GM20431 (cell line): ENCODE data around the gene PROSER2.
"Not testable (repeated sequence)": the region's sequence is repeated elsewhere in the genome, so short reads cannot be mapped to it uniquely, and the experiment has no call there.

Experiments used
- in situ Hi-C: fragments of 300-500 bp; cut with MseI, MboI; formaldehyde crosslinking; loops from one replicate; pipeline ENCODE4 v1.15.0; 2020; ENCODE audit warnings: low sequenced_read_pairs; ENCODE audit not compliant: unreplicated experiment

Gene PROSER2

GRCh38 chr10:11880151-11881029 lies 57.2 kb downstream of the PROSER2 start:
- in situ Hi-C loops = no loop called here

DNA sequence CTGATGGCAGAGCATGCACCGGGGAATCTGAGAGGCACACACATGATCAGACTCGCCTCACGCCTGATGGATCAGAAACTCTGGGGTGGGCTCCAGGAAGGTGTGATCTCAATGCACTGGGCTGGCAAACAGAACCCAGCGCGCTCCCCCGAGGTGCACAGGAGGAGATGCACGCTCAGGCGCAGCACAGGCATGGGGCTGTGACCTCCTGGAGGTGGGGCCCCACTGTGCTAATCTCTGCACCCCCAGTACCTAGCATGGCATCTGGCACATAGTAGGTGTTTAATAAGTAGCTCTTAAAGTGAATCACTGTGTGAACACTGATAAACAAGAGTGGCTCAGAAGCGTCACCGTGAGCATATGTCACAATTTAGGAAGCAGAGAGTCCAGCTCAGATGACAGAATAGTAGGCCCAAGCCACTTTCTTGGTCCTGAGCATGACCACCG lies 57.9 kb downstream of the PROSER2 start:
- in situ Hi-C loops = no loop called here

DNA sequence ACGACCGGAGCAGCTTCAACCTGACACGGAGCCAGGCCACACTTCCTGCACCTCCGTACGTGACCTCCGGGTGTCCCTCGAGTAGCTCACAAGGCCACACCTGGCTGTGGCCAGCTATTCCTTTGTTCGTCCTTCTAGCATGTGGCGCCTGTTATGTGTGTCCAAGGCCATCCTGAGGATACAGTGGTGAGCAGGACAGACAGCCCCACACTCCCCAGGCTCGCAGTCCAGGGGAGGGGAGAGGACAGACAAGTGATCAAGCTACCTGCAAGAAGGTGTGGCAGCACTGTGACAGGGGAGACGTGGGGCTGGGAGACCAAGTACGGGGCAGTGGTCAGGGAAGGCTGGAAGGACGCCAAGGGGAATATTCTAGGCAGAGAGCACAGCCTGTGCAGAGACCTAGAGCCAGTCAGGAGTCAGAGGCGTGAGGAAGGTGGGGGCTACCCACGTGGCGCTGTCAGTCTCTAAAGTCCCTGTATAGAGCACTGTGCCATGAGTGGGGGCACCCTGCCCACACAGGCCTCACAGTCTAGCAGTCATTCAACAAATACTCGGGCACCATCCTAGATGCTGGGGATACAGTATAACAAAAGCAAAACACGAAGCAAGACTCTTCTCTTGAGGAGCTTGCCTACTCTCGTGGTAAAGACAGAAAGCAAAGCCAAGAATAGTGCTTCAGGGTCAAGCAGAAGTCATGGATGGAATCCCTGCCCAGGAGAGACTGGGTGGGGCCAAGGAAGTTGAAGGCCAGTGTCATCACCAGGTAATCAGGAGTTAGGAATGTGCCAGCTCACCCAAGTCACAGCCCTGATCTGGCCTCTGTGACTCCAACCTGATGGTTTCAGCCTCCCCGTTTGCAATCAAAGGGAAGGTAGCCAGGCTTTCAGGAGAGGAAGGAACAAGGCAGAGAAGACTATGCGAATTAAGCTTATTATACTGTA lies 58.6 kb downstream of the PROSER2 start:
- in situ Hi-C loops = no loop called here

DNA sequence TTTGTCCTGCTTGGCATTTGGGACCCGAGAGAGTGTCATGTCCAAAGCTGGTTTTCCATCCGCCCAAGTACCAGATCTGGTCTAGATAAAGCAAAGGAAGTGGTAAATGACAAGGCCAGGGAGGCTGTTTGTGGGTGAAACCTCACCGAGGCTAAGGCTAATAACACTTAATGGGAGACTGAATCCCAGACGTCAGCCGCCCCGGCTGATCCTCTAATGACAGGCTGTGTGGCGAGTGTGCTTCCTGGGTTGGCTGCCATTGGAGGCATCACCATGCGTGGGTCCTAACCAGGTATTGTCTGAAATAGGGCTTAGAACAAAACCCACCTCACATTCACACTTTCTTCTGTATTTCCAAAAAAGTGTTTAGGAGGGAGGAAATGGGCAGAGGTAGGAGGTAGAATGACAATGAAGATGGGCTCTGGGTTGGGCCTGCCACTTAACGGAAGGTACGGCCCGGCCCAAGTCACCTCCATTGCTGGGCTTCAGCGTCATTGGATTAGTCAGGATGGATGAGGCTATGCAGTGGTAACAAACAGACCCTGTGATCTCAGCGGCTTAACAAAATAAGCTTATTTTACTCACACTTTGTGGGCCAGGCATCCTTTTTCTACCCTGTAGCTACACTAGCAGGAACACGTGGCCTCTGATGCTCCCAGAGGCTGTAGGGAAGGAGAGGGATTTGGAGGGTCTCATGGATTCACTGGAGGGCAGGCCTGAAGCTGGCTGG lies 59.7 kb downstream of the PROSER2 start:
- in situ Hi-C loops = no loop called here

DNA sequence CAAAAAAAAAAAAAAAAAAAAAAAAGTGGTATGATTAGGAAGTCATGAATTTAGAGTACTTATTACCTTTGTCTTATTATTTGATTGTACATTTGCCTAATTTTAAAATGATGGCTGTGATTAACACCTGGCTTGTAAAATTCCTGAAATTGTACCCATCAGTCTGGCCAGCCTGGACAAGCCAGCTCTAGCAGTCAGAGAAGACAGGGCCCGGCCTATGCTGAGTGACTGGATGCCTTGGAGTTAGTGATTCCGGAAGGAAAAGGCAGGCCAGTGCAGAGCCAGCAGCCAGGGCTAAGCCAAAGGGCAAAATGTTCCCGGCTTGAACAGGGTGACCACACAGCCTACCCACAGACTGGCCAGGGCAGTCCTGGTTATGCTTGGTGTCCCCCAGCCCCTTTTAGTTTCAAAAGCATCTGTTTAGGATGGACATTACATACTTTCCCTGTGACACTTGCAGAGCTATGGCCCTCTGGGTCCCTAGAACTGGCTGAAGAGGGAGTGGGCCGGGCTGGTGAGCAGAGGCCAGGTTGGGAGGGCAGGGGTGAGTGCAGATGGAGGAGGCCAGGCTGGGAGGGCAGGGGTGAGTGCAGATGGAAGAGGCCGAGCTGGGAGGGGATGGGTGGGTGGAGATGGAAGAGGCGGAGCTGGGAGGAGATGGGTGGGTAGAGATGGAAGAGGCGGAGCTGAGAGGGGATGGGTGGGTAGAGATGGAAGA lies 61.7 kb downstream of the PROSER2 start:
- in situ Hi-C loops = no loop called here

DNA sequence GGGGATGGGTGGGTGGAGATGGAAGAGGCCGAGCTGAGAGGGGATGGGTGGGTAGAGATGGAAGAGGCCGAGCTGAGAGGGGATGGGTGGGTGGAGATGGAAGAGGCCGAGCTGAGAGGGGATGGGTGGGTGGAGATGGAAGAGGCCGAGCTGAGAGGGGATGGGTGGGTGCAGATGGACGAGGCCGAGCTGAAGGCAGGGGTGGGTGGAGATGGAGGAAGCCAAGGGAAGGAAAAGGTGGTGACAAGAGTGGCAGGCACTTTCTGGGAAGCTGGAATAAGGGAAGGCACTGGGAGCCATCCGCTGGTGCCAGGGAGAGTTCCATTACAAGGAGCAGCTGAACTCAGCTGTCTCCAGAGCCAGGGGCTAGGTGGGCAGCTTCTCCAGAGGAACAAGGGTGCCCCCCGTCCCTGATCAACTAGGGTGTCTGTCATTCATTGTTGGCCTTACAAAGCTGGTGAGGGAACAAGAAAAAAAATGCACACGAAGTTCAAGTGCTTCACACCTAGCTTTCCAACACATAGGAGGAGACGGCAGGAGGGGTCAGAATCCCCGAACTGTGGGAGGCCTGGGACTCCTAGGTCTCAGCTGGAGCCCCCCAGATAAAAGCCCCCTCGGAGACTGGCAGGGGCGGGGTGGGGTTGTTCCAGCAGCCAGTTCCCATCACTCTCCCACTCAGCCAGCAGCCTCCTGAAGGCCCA lies 62.4 kb downstream of the PROSER2 start:
- in situ Hi-C loops = no loop called here

- in situ Hi-C loops = no loop called here
These were observed 63.0 kb downstream of the PROSER2 start for GRCh38 chr10:11886138-11886474.

DNA sequence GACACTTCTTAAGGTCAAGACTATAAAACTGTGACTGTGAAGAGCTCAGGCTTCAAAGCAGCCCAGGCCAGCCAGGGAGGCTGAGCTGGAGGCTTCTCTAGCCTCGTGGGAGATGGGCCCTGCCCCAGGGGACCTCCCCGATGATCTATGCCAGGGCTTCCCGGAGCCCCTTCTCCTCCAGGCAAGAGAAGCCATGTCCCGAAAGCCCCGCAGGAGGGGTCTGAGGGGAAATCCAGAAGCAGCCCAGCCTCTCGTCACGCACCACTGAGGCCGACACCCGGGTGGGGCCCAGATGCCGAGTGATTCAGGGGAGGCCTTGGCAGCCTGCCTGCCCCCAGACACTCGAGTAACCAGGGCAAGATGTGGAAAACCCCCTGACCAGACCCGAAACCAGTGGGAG lies 63.7 kb downstream of the PROSER2 start:
- in situ Hi-C loops = no loop called here

DNA sequence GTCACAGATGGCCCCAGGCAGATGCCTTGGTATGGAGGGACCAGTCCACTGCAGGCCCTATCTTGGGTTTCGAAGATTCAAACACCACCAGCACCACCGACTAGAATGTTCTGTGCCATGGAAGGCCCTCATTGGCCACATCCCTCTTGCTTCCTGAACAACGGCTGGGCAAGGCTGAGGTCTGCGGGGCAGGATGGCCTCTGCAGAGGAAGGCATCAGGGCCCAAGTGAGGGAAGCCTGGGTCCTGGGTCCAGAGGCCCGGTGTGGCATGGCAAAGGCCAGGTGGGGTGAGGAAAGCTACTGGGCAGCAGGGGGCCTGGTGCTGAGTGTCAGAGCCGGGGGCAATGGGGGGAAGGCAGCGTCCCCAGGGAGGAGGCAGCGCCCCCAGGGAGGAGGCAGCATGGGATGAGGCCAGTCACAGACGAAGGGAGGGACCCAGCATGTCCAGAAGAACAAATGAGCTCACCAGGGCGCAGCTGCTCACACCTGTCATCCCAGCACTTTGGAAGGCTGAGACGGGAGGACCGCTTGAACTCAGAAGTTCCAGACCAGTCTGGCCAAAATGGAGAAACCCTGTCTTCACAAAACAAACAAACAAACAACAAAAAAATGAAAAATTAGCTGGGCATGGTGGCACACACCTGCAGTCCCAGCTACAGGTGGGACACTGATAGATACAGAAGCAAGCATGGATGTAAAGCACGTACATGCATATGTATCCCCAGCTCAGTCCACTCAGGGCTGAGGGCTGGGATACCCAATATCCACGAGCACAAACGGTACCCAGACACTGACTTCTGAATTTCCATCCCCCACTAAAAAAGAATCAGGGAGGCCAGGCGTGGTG lies 64.4 kb downstream of the PROSER2 start:
- in situ Hi-C loops = no loop called here

DNA sequence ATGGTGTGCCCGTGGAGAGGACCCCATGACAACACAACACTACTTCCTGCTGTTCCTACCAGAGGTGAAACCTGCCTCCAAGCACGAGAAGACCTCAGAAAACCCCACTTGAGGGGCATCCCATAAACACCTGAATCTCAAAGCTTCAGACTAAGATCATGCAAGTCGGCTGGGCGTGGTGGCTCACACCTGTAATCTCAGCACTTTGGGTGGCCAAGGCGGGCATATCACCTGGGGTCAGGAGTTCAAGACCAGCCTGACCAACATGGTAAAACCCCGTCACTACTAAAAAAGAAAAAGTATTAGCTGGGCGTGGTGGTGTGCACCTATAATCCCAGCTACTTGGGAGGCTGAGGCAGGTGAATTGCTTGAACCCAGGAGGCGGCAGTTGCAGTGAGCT lies 66.1 kb downstream of the PROSER2 start:
- in situ Hi-C loops = not testable (repeated sequence)

DNA sequence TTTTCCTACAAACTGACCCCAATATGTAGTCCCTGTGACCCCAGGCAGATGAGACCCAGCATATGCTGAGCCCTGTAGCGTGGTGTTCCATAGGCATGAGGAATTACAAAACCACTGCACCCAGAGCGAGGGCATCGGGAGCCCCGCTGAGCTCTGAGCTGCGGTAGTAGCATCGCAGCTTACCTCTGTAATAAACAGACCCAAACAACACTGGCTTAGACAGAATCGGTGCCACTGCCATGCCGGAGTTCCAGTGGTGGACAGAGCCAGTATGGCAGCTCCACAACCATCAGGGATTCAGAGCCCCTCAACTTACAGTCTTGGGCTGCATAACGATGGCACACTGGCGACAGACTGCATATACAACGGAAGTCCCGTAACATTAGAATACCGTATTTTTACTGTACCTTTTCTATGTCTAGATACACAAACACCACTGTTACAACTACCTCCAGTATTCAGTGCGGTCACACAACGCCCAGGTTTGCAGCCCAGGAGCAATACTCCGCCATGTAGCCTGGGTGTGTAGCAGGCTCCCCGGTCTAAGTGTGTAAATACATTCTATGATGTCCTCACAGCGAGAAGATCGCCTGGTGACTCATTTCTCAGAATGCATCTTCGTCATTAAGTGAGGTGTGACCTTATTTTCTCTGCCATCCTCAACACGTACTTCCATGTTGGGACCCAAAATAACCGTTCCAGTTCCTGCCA lies 68.8 kb downstream of the PROSER2 start:
- in situ Hi-C loops = no loop called here

GRCh38 chr10:11893749-11894278 lies 70.7 kb downstream of the PROSER2 start:
- in situ Hi-C loops = no loop called here

DNA sequence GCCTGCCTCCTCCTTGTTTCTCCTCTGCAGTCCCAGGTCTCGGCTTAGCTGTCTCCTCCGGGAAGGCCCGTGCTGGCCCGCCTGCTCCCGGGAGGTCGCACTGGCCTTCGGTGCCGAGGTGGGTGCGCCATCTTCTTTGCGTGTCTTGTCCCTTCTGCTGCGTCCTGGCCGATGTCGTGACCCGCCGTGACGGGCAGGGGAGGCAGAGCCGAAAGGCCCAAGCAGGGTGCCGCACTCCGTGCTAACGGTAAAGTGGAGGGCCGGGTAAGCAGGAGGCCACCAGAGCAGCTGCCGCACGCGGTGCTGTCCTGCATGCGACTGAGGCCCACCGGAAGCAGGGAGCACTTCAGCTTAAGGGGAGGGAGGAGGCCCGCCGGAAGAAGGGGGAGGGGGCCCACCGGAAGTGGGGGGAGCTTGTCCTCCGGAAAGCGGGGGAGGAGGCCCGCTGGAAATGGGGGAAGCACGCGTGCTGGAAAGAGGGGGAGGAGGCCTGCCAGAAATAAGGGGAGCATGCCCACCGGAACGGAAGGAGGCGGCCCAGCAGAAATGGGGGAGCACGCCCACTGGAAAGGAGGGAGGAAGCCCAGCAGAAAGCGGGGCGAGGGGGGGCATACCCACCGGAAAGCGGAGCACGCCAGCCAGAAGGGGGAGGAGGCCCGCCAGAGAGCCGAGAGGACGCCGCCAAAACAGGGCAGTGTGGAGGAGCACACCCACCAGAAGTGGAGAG lies 71.4 kb downstream of the PROSER2 start:
- in situ Hi-C loops = no loop called here

DNA sequence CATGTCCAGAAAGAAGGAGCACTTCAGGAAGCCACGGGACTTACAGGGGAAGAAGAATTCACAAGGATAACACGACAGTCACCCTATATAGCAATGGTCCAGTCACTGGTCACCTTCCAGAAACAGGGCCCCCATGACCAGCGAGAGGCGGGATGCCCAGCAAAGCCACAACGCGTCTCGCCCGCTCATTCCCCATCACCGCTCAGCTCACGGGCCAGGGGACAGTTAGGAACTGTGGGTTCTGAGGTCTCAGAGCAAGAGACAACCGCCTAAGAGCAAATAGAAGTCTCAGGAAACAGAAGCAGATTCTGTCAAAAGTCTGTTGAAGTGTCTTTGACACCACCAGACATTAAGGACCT lies 71.9 kb downstream of the PROSER2 start:
- in situ Hi-C loops = no loop called here

GRCh38 chr10:11895598-11895997 lies 72.4 kb downstream of the PROSER2 start:
- in situ Hi-C loops = no loop called here

GRCh38 chr10:11896549-11897200 lies 73.5 kb downstream of the PROSER2 start:
- in situ Hi-C loops = no loop called here

GRCh38 chr10:11898033-11898371 lies 74.8 kb downstream of the PROSER2 start:
- in situ Hi-C loops = no loop called here
